Thoracic aorta (tissue), 2 donors: ENCODE data around the gene SP2. TPM values are rescaled to one million over a fixed set of nuclear protein-coding genes. Genes with fewer than 3 reads are reported as not detected.

Experiments used
- ATAC-seq: fragments of 150-250 bp; one replicate; pipeline ENCODE4 v1.8.0; 2017; ENCODE audit warnings: low read depth; ENCODE audit not compliant: insufficient number of reproducible peaks, low FRiP score
- DNase-seq: peaks from one replicate; pipeline ENCODE4 v3.0.0-alpha.2; 2020; ENCODE audit warnings: low spot score
- H3K27ac ChIP-seq, 2 donors: fragments of 200-600 bp; sonication (generic); 1 replicate in 1 of 2; 2 replicates in 1 of 2; pipeline ENCODE4 v1.5.1; 2016; ENCODE audit warnings: mild to moderate bottlenecking in 2 of 2, moderate library complexity in 2 of 2
- H3K27me3 ChIP-seq: fragments of 200-600 bp; sonication (generic); replicated peaks from 2 replicates; pipeline ENCODE4 v1.6.0; 2016; ENCODE audit warnings: mild to moderate bottlenecking; ENCODE audit not compliant: insufficient read depth
- H3K36me3 ChIP-seq: fragments of 200-600 bp; sonication (generic); one replicate; pipeline ENCODE4 v1.5.1; 2016
- H3K4me1 ChIP-seq, 2 donors: fragments of 200-600 bp; sonication (generic); 1 replicate in 1 of 2; 2 replicates in 1 of 2; pipeline versions ENCODE4 v1.5.1 to v1.6.0; 2016; ENCODE audit warnings: low read depth in 2 of 2, mild to moderate bottlenecking in 1 of 2; ENCODE audit not compliant: control insufficient read depth in 1 of 2
- H3K4me3 ChIP-seq: fragments of 200-600 bp; sonication (generic); 2 replicates; pipeline ENCODE4 v1.5.1; 2016; ENCODE audit warnings: mild to moderate bottlenecking
- H3K9me3 ChIP-seq: fragments of 200-600 bp; sonication (generic); 2 replicates; pipeline ENCODE4 v1.5.1; 2016
- CTCF ChIP-seq: fragments of 200-600 bp; sonication (generic); IDR thresholded peaks from one replicate; pipeline ENCODE4 v1.5.1; 2019; ENCODE audit warnings: antibody characterized with exemption
- total RNA-seq, 2 donors: library from RNA; depleted of rRNA; stranded (reverse); fragments of >200 nt; gene quantifications; one replicate each; pipeline versions ENCODE4 v1.1.0 to v1.2.3, GENCODE V29; 2016

SP2 gene
- total RNA-seq, 2 donors from 2014 or later, result 6.4 to 10.9 TPM

- TF ChIP-seq CTCF, result no peak
- H3K27me3 ChIP-seq, result no peaks in the 10 kb centered on the region
- H3K36me3 ChIP-seq, result no peaks in the 10 kb centered on the region
- H3K4me3 ChIP-seq, result no peak overlapping the region
- ATAC-seq (no peak), DNase-seq (no peak)
- H3K27ac ChIP-seq, result no peak overlapping the region
- H3K4me1 ChIP-seq, result peaks cover 8 to 20% of the 10 kb centered on the region in 2 donors
- no peaks in the 10 kb centered on the region for H3K9me3 ChIP-seq
Observed at GRCh38 chr17:47949946-47950345, 53.9 kb downstream of the SP2 start.

- H3K27ac ChIP-seq, result no peak overlapping the region
- DNase-seq, result no peak
- no peaks in the 10 kb centered on the region for H3K27me3 ChIP-seq
- ATAC-seq, result no peak
- peaks cover 5 to 20% of the 10 kb centered on the region in 2 donors for H3K4me1 ChIP-seq
- no peaks in the 10 kb centered on the region for H3K9me3 ChIP-seq
- H3K4me3 ChIP-seq, result no peak overlapping the region
- H3K36me3 ChIP-seq, result no peaks in the 10 kb centered on the region
- TF ChIP-seq CTCF, result no peak
Observed at GRCh38 chr17:47950448-47950847, 54.4 kb downstream of the SP2 start.

- ATAC-seq (no peak), DNase-seq (no peak)
- peaks cover 3 to 24% of the 10 kb centered on the region in 2 donors for H3K4me1 ChIP-seq
- no peak overlapping the region for H3K27ac ChIP-seq
- H3K36me3 ChIP-seq, result no peaks in the 10 kb centered on the region
- H3K9me3 ChIP-seq, result no peaks in the 10 kb centered on the region
- no peak overlapping the region for H3K4me3 ChIP-seq
- no peak for TF ChIP-seq CTCF
- H3K27me3 ChIP-seq, result no peaks in the 10 kb centered on the region
Observed at GRCh38 chr17:47952171-47953021, 56.4 kb downstream of the SP2 start.

- Histone ChIP-seq H3K36me3 (no peaks in the 10 kb centered on the region), H3K27me3 (no peaks in the 10 kb centered on the region), H3K4me3 (no peak overlapping the region), H3K27ac (no peak overlapping the region), H3K4me1 (peaks cover 3 to 20% of the 10 kb centered on the region in 2 donors), H3K9me3 (no peaks in the 10 kb centered on the region)
- ATAC-seq (no peak), DNase-seq (no peak)
- TF ChIP-seq CTCF, result no peak
Observed at GRCh38 chr17:47953909-47954308, 57.9 kb downstream of the SP2 start.

- no peaks in the 10 kb centered on the region for H3K36me3 ChIP-seq
- ATAC-seq, result no peak
- no peak overlapping the region for H3K4me3 ChIP-seq
- H3K27me3 ChIP-seq, result no peaks in the 10 kb centered on the region
- no peak for DNase-seq
- peak overlapping the region in 1 of 2 donors; percentile 15 for H3K27ac ChIP-seq
- no peaks in the 10 kb centered on the region for H3K9me3 ChIP-seq
- TF ChIP-seq CTCF, result no peak
- peaks cover 0 to 10% of the 10 kb centered on the region in 2 donors for H3K4me1 ChIP-seq
Observed at GRCh38 chr17:47955497-47956461, 59.7 kb downstream of the SP2 start.
